ENCODE data around the gene CRYZ. TPM values are rescaled to one million over a fixed set of nuclear protein-coding genes. Genes with fewer than 3 reads are reported as not detected.
"Not testable (repeated sequence)": the region's sequence is repeated elsewhere in the genome, so short reads cannot be mapped to it uniquely, and the experiment has no call there.

Gene CRYZ
- total and polyA plus RNA-seq, 12 donors = 16.1 to 58.4 (median 39.8) TPM

DNA sequence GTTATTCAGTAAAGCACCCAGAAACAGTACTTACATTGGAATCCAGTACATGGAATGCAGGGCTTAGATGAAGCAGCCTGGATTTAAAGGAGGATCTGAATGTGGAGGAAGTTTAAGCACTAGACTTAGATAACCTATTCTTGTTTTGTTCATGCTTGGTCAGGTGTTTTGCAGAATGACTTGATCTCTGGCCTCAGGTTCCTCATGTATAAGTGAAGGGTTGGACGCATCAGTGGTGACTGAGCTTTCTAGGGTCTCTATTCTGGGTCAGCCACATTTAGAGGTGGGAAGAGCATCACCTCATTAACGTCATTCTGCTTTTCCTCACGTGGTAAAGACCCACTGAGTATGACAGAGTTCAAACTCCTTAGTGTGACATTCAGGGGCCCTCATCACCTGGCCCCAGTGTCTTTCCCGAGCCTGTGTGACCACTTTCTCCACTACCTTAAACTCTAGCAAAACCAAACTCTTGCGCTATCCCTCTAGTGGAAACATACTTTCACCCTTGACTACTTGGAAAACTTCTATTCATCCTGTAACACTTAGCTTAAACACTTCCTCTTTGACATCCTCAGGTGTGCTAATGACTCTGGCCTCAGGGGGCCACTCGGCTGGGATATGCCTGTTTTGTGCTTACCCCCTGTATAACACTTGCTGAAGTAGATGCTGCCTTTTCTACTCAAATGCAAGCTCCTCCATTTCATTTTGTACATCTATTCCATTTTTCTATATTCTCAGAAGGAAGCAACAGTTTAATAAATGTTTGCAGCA, 58.4 kb downstream of the CRYZ start:
- no peak for ATAC-seq
- Histone ChIP-seq H3K4me3 (no peak overlapping the region), H3K4me1 (peaks cover 0 to 9% (median 2%) of the 10 kb centered on the region in 9 donors), H3K9me3 (peaks cover 0 to 13% (median 0%) of the 10 kb centered on the region in 11 donors), H3K27me3 (peaks cover 5 to 52% (median 23%) of the 10 kb centered on the region in 7 donors), H3K36me3 (no peaks in the 10 kb centered on the region), H3K27ac (no peak overlapping the region)
- WGBS, 2 donors = 61 to 63% methylated on average over 6 of the region's 6 CpGs
- no peak for TF ChIP-seq CTCF (IDR thresholded peaks at IDR 0.05)
- intact Hi-C loops (cut with DNase I) = no loop called here
- DNase-seq = no peak

- WGBS, 2 donors = 3 to 4% methylated on average over 44 of the region's 44 CpGs
- Histone ChIP-seq H3K9me3 (peaks cover 0 to 13% (median 0%) of the 10 kb centered on the region in 11 donors), H3K4me3 (peak within 1 kb of the TSS in 8 of 10 donors; percentile 10 to 45 (median 30)), H3K36me3 (no peaks in the 10 kb centered on the region), H3K27ac (no peak within 1 kb of the TSS), H3K27me3 (peaks cover 5 to 57% (median 23%) of the 10 kb centered on the region in 7 donors), H3K4me1 (peaks cover 0 to 9% (median 2%) of the 10 kb centered on the region in 9 donors)
- no peak for TF ChIP-seq CTCF (IDR thresholded peaks at IDR 0.05)
- no peak for DNase-seq
- intact Hi-C loops (cut with DNase I) = no loop called here
- ATAC-seq = peak in 1 of 8 donors; percentile 52
These were observed 59.3 kb downstream of the CRYZ start, which contains the start of gene ERICH3 for GRCh38 chr1:74673351-74674111. Gene ERICH3 (minus strand): TSS chr1:74673792. CDS start chr1:74673519, 273 bp downstream.

DNA sequence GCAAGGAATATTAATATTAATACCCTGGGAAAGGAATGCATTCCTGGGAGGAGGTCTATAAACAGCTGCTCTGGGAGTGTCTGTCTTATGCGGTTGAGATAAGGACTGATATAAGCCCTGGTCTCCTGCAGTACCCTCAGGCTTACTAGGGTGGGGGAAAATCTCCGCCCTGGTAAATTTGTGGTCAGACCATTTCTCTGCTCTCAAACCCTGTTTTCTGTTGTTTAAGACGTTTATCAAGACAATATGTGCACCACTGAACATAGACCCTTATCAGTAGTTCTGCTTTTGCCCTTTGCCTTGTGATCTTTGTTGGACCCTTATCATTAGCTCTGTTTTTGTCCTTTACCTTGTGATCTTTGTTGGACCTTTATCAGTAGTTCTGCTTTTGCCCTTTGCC, 62.0 kb downstream of the CRYZ start:
- peaks cover 5 to 48% (median 23%) of the 10 kb centered on the region in 7 donors for H3K27me3 ChIP-seq
- H3K4me1 ChIP-seq; ATAC-seq; H3K27ac ChIP-seq; DNase-seq; H3K4me3 ChIP-seq; intact Hi-C loops (cut with DNase I); H3K36me3 ChIP-seq: not testable (repeated sequence)
- peaks cover 0 to 13% (median 0%) of the 10 kb centered on the region in 11 donors for H3K9me3 ChIP-seq
- WGBS, 2 donors = 71 to 72% methylated on average over 3 of the region's 3 CpGs

Other genes with a start within 250 kb of the CRYZ start
- not detected for gene LRRC53, start 220.4 kb downstream of the CRYZ start, total RNA-seq
- not detected for gene LRRC53, start 220.4 kb downstream of the CRYZ start, polyA plus RNA-seq
- gene ERICH3, start 59.3 kb downstream of the CRYZ start, total RNA-seq = under 1 TPM in 2 of 10 donors, not detected in 8; 0.05 to 0.13 TPM
- gene ERICH3, start 59.3 kb downstream of the CRYZ start, polyA plus RNA-seq = under 1 TPM; 0.01 to 0.07 TPM
- gene TYW3, start 102 bp upstream of the CRYZ start, total RNA-seq = 10 to 100 TPM; 13.7 to 25.7 (median 20.3) TPM
- gene TYW3, start 102 bp upstream of the CRYZ start, polyA plus RNA-seq = 10 to 100 TPM in 1 of 2 donors, 1 to 10 TPM in 1; 9.9 to 32.2 TPM

All from heart right ventricle (tissue), 16 donors.